ENCODE measurements around the gene TAS2R14. TPM values are rescaled to one million over a fixed set of nuclear protein-coding genes. Genes with fewer than 3 reads are reported as not detected.

TAS2R14 gene
- total RNA-seq, 1 donor, result 1.2 TPM

- no peaks in the 10 kb centered on the region for H3K9me3 ChIP-seq (ENCODE audit: low read depth, low read length)
- H3K4me1 ChIP-seq (ENCODE audit: insufficient read depth, low read length), result no peaks in the 10 kb centered on the region
- no peak overlapping the region for H3K4me3 ChIP-seq (ENCODE audit: low read length)
- H3K27me3 ChIP-seq (ENCODE audit: insufficient read depth, low read length), result no peaks in the 10 kb centered on the region
Measured at GRCh38 chr12:10941369-10941768, 2.3 kb upstream of the TAS2R14 start.

GRCh38 chr12:10940389-10940788, 1.3 kb upstream of the TAS2R14 start:
- no peaks in the 10 kb centered on the region for H3K4me1 ChIP-seq (ENCODE audit: insufficient read depth, low read length)
- H3K27me3 ChIP-seq (ENCODE audit: insufficient read depth, low read length), result no peaks in the 10 kb centered on the region
- H3K4me3 ChIP-seq (ENCODE audit: low read length), result no peak overlapping the region
- no peaks in the 10 kb centered on the region for H3K9me3 ChIP-seq (ENCODE audit: low read depth, low read length)

GRCh38 chr12:10936506-10936905, 2.6 kb downstream of the TAS2R14 start:
- Histone ChIP-seq H3K27me3 (ENCODE audit: insufficient read depth, low read length) (no peaks in the 10 kb centered on the region), H3K4me1 (ENCODE audit: insufficient read depth, low read length) (no peaks in the 10 kb centered on the region), H3K9me3 (ENCODE audit: low read depth, low read length) (no peaks in the 10 kb centered on the region), H3K4me3 (ENCODE audit: low read length) (no peak overlapping the region)

- Histone ChIP-seq H3K27me3 (ENCODE audit: insufficient read depth, low read length) (no peaks in the 10 kb centered on the region), H3K4me1 (ENCODE audit: insufficient read depth, low read length) (no peaks in the 10 kb centered on the region), H3K4me3 (ENCODE audit: low read length) (no peak within 1 kb of the TSS), H3K9me3 (ENCODE audit: low read depth, low read length) (no peaks in the 10 kb centered on the region)
Measured at GRCh38 chr12:10928746-10929286, 10.2 kb downstream of the TAS2R14 start, which contains the start of gene PRH2. TSS of gene PRH2 (plus strand) at chr12:10929236. CDS start at chr12:10929274, 38 bp downstream.

GRCh38 chr12:10926269-10926668, 12.8 kb downstream of the TAS2R14 start:
- H3K9me3 ChIP-seq (ENCODE audit: low read depth, low read length), result no peaks in the 10 kb centered on the region
- no peaks in the 10 kb centered on the region for H3K27me3 ChIP-seq (ENCODE audit: insufficient read depth, low read length)
- no peak overlapping the region for H3K4me3 ChIP-seq (ENCODE audit: low read length)
- no peaks in the 10 kb centered on the region for H3K4me1 ChIP-seq (ENCODE audit: insufficient read depth, low read length)

GRCh38 chr12:10919809-10920208, 19.3 kb downstream of the TAS2R14 start:
- no peaks in the 10 kb centered on the region for H3K4me1 ChIP-seq (ENCODE audit: insufficient read depth, low read length)
- no peaks in the 10 kb centered on the region for H3K9me3 ChIP-seq (ENCODE audit: low read depth, low read length)
- no peak overlapping the region for H3K4me3 ChIP-seq (ENCODE audit: low read length)
- H3K27me3 ChIP-seq (ENCODE audit: insufficient read depth, low read length), result no peaks in the 10 kb centered on the region

- Histone ChIP-seq H3K27me3 (ENCODE audit: insufficient read depth, low read length) (no peaks in the 10 kb centered on the region), H3K9me3 (ENCODE audit: low read depth, low read length) (peaks cover 5% of the 10 kb centered on the region), H3K4me3 (ENCODE audit: low read length) (no peak overlapping the region), H3K4me1 (ENCODE audit: insufficient read depth, low read length) (no peaks in the 10 kb centered on the region)
Measured at GRCh38 chr12:10910380-10910779, 28.7 kb downstream of the TAS2R14 start.

GRCh38 chr12:10909462-10909861, 29.6 kb downstream of the TAS2R14 start, which contains the start of gene TAS2R13:
TSS of gene TAS2R13 (minus strand) at chr12:10909562. CDS start at chr12:10909298, 264 bp downstream.
- H3K27me3 ChIP-seq (ENCODE audit: insufficient read depth, low read length), result no peaks in the 10 kb centered on the region

GRCh38 chr12:10904686-10905085, 34.4 kb downstream of the TAS2R14 start:
- Histone ChIP-seq H3K4me1 (ENCODE audit: insufficient read depth, low read length) (no peaks in the 10 kb centered on the region), H3K4me3 (ENCODE audit: low read length) (no peak overlapping the region), H3K27me3 (ENCODE audit: insufficient read depth, low read length) (no peaks in the 10 kb centered on the region), H3K9me3 (ENCODE audit: low read depth, low read length) (peaks cover 42% of the 10 kb centered on the region)

More at GRCh38 chr12:10909462-10909861, 29.6 kb downstream of the TAS2R14 start, which contains the start of gene TAS2R13:
- Histone ChIP-seq H3K4me3 (ENCODE audit: low read length) (no peak within 1 kb of the TSS), H3K9me3 (ENCODE audit: low read depth, low read length) (peaks cover 14% of the 10 kb centered on the region), H3K4me1 (ENCODE audit: insufficient read depth, low read length) (no peaks in the 10 kb centered on the region)

GRCh38 chr12:10901427-10901826, 37.6 kb downstream of the TAS2R14 start:
- Histone ChIP-seq H3K9me3 (ENCODE audit: low read depth, low read length) (peaks cover 42% of the 10 kb centered on the region), H3K4me3 (ENCODE audit: low read length) (no peak overlapping the region), H3K27me3 (ENCODE audit: insufficient read depth, low read length) (no peaks in the 10 kb centered on the region), H3K4me1 (ENCODE audit: insufficient read depth, low read length) (no peaks in the 10 kb centered on the region)

- no peak overlapping the region for H3K4me3 ChIP-seq (ENCODE audit: low read length)
- peaks cover 42% of the 10 kb centered on the region for H3K9me3 ChIP-seq (ENCODE audit: low read depth, low read length)
- H3K27me3 ChIP-seq (ENCODE audit: insufficient read depth, low read length), result no peaks in the 10 kb centered on the region
- no peaks in the 10 kb centered on the region for H3K4me1 ChIP-seq (ENCODE audit: insufficient read depth, low read length)
Measured at GRCh38 chr12:10900972-10901371, 38.1 kb downstream of the TAS2R14 start.

- Histone ChIP-seq H3K4me1 (ENCODE audit: insufficient read depth, low read length) (no peaks in the 10 kb centered on the region), H3K9me3 (ENCODE audit: low read depth, low read length) (peaks cover 38% of the 10 kb centered on the region), H3K4me3 (ENCODE audit: low read length) (no peak overlapping the region), H3K27me3 (ENCODE audit: insufficient read depth, low read length) (no peaks in the 10 kb centered on the region)
Measured at GRCh38 chr12:10900530-10900929, 38.5 kb downstream of the TAS2R14 start.

- Histone ChIP-seq H3K27me3 (ENCODE audit: insufficient read depth, low read length) (no peaks in the 10 kb centered on the region), H3K9me3 (ENCODE audit: low read depth, low read length) (peaks cover 2% of the 10 kb centered on the region), H3K4me3 (ENCODE audit: low read length) (no peak overlapping the region), H3K4me1 (ENCODE audit: insufficient read depth, low read length) (no peaks in the 10 kb centered on the region)
Measured at GRCh38 chr12:10896854-10897253, 42.2 kb downstream of the TAS2R14 start.

- H3K4me3 ChIP-seq (ENCODE audit: low read length), result no peak overlapping the region
- no peaks in the 10 kb centered on the region for H3K27me3 ChIP-seq (ENCODE audit: insufficient read depth, low read length)
- no peaks in the 10 kb centered on the region for H3K4me1 ChIP-seq (ENCODE audit: insufficient read depth, low read length)
- H3K9me3 ChIP-seq (ENCODE audit: low read depth, low read length), result no peaks in the 10 kb centered on the region
Measured at GRCh38 chr12:10891937-10892336, 47.1 kb downstream of the TAS2R14 start.

- no peaks in the 10 kb centered on the region for H3K4me1 ChIP-seq (ENCODE audit: insufficient read depth, low read length)
- H3K9me3 ChIP-seq (ENCODE audit: low read depth, low read length), result no peaks in the 10 kb centered on the region
- H3K27me3 ChIP-seq (ENCODE audit: insufficient read depth, low read length), result no peaks in the 10 kb centered on the region
- H3K4me3 ChIP-seq (ENCODE audit: low read length), result no peak overlapping the region
Measured at GRCh38 chr12:10889226-10889625, 49.8 kb downstream of the TAS2R14 start.
